Activated naive CD8-positive, alpha-beta T cell treated with anti-CD3 and anti-CD28 coated beads, Interleukin-2, amount 50 U/mL, for 24 hours (primary cell): ENCODE data around the gene C1orf146.
"Not testable (repeated sequence)": the region's sequence is repeated elsewhere in the genome, so short reads cannot be mapped to it uniquely, and the experiment has no call there.

ENCODE experiments used
- ATAC-seq: fragments of 150-1000 bp; cut with Tn5 transposase; one replicate; pipeline ENCODE4 v1.10.0; 2021
- DNase-seq: peaks from one replicate; pipeline ENCODE4 v3.0.0; 2021
- H3K27ac Mint-ChIP-seq: one replicate; pipeline ENCODE4 v1.8.0; 2021; ENCODE audit warnings: mild to moderate bottlenecking, mixed read lengths
- H3K27me3 Mint-ChIP-seq: one replicate; pipeline ENCODE4 v1.8.0; 2021; ENCODE audit warnings: mixed read lengths
- H3K36me3 Mint-ChIP-seq: one replicate; pipeline ENCODE4 v1.8.0; 2021; ENCODE audit warnings: low read depth, mixed read lengths
- H3K4me1 Mint-ChIP-seq: one replicate; pipeline ENCODE4 v1.8.0; 2021; ENCODE audit warnings: mixed read lengths
- H3K4me3 Mint-ChIP-seq: one replicate; pipeline ENCODE4 v1.8.0; 2021; ENCODE audit warnings: mild to moderate bottlenecking, moderate library complexity, mixed read lengths
- H3K9me3 Mint-ChIP-seq: one replicate; pipeline ENCODE4 v1.8.0; 2021; ENCODE audit warnings: mixed read lengths

Gene C1orf146

DNA sequence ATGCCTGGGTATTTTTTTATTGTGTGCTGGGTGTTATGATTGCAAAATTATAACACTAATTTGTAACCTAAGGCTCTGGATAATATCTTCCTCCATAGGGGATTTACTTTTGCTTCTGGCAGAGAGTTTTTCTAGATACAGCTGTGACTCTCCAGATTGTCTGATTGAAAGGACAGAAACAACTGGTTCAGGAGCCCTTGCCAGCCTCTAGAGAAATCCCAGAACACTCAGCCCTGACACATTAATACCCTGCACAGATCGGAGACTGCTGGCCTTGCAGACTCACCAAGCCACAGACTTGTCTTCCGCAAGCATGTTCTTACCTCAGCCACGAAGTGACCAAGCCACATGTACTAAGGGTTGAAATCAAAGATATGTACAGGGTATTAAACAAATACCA lies 10.7 kb downstream of the C1orf146 start:
- Mint-ChIP-seq H3K9me3 (no peaks in the 10 kb centered on the region), H3K4me1 (no peaks in the 10 kb centered on the region), H3K4me3 (no peak overlapping the region), H3K27me3 (peaks cover 2% of the 10 kb centered on the region), H3K27ac (no peak overlapping the region), H3K36me3 (no peaks in the 10 kb centered on the region)
- ATAC-seq (no peak), DNase-seq (no peak)

DNA sequence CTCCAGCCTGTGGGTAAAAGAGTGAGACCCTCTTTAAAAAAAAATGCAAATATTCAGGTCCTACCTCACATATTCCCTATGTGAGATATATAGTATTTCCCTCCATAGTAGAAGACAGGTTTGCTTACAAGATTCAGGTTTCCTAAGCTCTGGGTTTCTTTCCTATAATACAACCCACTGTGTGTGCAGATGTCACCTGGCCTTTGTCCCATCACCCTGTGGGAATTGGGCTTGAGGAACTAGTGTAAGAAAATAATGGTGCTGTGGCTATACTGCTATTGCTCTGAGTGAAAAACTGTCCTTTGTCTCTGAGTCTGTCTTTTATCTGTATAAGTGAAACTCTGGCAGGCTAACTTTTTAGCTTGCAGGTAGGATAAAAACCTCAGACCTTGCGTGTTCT lies 13.0 kb downstream of the C1orf146 start:
- Mint-ChIP-seq H3K4me3 (no peak overlapping the region), H3K4me1 (no peaks in the 10 kb centered on the region), H3K27me3 (peaks cover 5% of the 10 kb centered on the region), H3K36me3 (no peaks in the 10 kb centered on the region), H3K27ac (no peak overlapping the region), H3K9me3 (no peaks in the 10 kb centered on the region)
- ATAC-seq (no peak), DNase-seq (no peak)

DNA sequence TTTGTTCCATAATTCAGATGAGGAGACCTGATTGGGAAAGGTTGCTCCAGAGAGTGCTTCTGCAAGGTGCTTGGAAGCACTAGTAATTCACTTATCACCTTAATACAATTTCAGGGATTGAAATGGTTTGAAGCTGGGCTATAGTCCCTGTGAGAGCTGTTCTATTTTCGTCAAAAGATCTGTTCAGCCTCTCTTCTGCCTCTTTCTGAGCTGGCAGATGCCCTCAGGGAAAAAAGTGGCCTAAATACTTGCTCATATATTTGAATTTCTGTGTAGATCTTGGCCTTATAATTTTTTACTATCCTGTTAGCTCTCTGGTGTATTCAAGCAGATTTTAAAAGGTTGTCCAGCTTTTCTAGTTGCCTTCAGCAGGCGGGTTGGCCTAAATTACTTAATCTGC lies 22.3 kb downstream of the C1orf146 start:
- H3K4me1 Mint-ChIP-seq: no peaks in the 10 kb centered on the region
- no peaks in the 10 kb centered on the region for H3K36me3 Mint-ChIP-seq
- no peak overlapping the region for H3K27ac Mint-ChIP-seq
- no peak for ATAC-seq
- no peak overlapping the region for H3K4me3 Mint-ChIP-seq
- DNase-seq: no peak
- H3K9me3 Mint-ChIP-seq: no peaks in the 10 kb centered on the region
- H3K27me3 Mint-ChIP-seq: peaks cover 7% of the 10 kb centered on the region

DNA sequence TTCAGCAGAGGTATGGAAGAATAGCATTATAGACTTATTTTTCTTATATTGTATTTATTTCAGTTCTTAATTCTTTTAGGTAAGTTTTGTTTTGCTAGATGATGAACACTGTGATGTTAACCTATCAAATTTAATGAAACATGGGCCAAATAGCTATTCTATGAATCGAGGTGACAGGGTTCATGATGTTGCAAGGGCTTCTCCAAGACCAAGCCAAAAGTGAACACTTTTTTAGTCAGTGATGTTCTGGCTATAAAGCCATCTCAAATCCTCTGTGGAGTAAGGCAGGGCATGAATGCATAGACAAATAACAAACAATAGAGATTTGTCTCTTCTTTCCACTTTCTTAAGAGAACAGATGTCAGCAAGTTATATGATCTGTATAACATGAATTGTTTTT lies 26.7 kb downstream of the C1orf146 start:
- Mint-ChIP-seq H3K27ac (no peak overlapping the region), H3K4me3 (no peak overlapping the region), H3K4me1 (no peaks in the 10 kb centered on the region), H3K27me3 (no peaks in the 10 kb centered on the region), H3K9me3 (no peaks in the 10 kb centered on the region), H3K36me3 (peaks cover 8% of the 10 kb centered on the region)
- no peak for DNase-seq
- no peak for ATAC-seq

DNA sequence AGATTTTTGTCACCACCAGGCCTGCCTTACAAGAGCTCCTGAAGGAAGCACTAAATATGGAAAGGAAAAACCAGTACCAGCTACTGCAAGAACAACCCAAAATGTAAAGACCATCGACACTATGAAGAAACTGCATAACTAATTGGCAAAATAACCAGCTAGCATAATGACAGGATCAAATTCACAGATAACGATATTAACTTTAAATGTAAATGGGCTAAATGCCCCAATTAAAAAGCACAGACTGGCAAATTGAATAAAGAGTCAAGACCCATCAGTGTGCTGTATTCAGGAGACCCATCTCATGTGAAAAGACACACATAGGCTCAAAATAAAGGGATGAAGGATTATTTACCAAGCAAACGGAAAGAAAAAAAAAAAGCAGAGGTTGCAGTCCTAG lies 37.0 kb downstream of the C1orf146 start:
- peaks cover 16% of the 10 kb centered on the region for H3K9me3 Mint-ChIP-seq
- H3K27ac Mint-ChIP-seq, H3K4me3 Mint-ChIP-seq, H3K4me1 Mint-ChIP-seq, ATAC-seq, DNase-seq, H3K27me3 Mint-ChIP-seq: not testable (repeated sequence)
- peaks cover 75% of the 10 kb centered on the region for H3K36me3 Mint-ChIP-seq

DNA sequence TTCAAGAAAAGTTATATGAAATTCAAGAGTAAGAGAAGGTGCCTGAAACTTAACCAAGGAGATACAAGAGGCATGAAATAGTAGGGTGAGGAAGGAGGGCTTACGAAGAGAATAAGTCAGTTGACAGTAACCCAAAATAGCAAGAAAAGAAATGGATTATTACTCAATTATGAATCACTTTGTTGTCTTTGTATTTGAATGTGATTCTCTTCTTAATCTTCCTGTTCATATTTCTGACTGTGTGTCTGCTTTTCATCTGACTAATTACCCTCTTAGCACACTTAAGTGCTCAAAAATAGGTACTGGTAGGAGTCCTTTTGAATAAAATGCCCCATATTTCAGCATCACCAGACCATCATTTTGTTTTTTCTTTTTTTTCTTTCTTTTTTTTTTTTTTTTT lies 41.6 kb downstream of the C1orf146 start:
- Mint-ChIP-seq H3K36me3 (peaks cover 86% of the 10 kb centered on the region), H3K4me3 (no peak overlapping the region), H3K27me3 (no peaks in the 10 kb centered on the region), H3K4me1 (no peaks in the 10 kb centered on the region), H3K9me3 (peaks cover 10% of the 10 kb centered on the region), H3K27ac (no peak overlapping the region)
- ATAC-seq: no peak
- DNase-seq: no peak

DNA sequence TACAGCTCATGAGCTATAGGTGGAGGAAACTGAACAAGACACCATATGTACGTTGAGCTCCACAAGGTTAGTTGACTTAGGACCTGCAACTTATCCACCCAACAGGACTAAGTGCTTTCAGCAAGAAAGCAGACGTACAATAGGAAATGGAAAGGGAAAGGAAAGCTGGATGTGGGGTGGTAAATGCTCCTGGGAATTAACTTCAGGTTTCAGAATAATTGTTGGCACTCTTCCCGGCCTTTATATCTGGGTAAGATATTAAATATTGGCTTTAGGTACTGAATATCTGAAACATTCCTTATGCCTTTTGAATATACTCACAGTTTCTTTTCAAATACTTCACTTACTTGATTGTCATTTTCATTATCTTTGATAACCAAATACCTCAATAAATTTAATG lies 44.8 kb downstream of the C1orf146 start:
- ATAC-seq (no peak), DNase-seq (no peak)
- Mint-ChIP-seq H3K36me3 (peaks cover 69% of the 10 kb centered on the region), H3K4me1 (no peaks in the 10 kb centered on the region), H3K9me3 (no peaks in the 10 kb centered on the region), H3K27me3 (no peaks in the 10 kb centered on the region), H3K27ac (no peak overlapping the region), H3K4me3 (no peak overlapping the region)

DNA sequence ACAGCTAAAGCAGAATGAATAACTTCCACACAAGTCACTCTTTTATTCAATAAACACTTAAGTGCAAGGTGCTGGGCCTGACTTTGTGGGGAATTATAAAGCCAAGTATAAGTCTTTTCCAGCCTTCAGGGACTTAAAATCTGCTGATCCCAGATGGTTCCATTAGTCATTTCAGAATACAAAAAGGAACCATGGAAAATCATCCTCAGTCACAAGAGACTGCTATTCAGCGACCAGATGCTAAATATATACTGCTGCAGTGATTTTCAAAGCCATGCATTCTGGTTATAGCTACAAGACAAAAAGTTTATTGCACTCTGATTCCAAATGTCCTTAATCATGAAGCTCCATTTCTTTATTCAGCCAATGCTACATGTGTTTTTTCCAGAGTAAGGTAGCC lies 55.3 kb downstream of the C1orf146 start:
- Mint-ChIP-seq H3K4me3 (no peak overlapping the region), H3K27ac (no peak overlapping the region), H3K36me3 (peaks cover 37% of the 10 kb centered on the region), H3K27me3 (no peaks in the 10 kb centered on the region), H3K4me1 (no peaks in the 10 kb centered on the region), H3K9me3 (no peaks in the 10 kb centered on the region)
- ATAC-seq: no peak
- no peak for DNase-seq

DNA sequence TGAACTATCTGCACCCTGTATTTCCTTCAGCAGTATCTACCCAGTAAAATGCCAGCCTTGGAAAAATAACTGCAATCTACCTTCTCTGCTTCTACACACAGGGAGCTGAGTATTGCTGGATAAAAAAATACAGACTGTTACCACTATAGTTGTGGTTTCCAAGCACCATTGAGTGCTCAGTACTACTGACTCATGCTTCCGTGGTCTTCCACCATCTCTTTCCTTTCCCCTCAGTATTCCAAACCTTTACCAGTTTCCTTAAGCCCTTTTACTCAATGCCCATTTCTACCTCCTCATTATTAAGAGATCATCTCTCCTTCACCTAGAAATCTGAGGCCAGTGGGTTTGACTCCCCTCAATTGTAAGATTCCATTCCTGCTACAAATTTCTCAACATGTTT lies 57.2 kb downstream of the C1orf146 start:
- no peak for ATAC-seq
- peaks cover 44% of the 10 kb centered on the region for H3K36me3 Mint-ChIP-seq
- no peak for DNase-seq
- H3K4me1 Mint-ChIP-seq: no peaks in the 10 kb centered on the region
- H3K27me3 Mint-ChIP-seq: no peaks in the 10 kb centered on the region
- no peaks in the 10 kb centered on the region for H3K9me3 Mint-ChIP-seq
- no peak overlapping the region for H3K27ac Mint-ChIP-seq
- H3K4me3 Mint-ChIP-seq: no peak overlapping the region

DNA sequence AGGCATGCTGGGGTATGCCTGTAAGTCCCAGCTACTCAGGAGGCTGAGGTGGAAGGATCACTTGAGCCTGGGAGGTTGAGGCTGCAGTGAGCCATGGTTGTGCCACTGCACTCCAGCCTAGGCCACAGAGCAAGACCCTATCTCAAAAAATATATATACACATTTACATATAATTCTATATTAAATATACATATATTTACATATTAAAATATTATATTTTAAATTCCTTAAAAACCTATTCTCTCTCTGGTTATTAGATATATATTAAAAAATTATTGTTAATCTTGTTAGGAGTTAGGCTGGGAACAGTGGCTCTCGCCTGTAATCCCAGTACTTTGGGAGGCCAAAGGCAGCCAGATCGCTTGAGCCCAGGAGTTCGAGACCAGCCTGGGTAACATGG lies 58.4 kb downstream of the C1orf146 start:
- H3K36me3 Mint-ChIP-seq: peaks cover 53% of the 10 kb centered on the region
- no peak overlapping the region for H3K4me3 Mint-ChIP-seq
- no peaks in the 10 kb centered on the region for H3K27me3 Mint-ChIP-seq
- no peak overlapping the region for H3K27ac Mint-ChIP-seq
- DNase-seq (no peak), ATAC-seq (no peak)
- H3K4me1 Mint-ChIP-seq: peaks cover 4% of the 10 kb centered on the region
- H3K9me3 Mint-ChIP-seq: no peaks in the 10 kb centered on the region

DNA sequence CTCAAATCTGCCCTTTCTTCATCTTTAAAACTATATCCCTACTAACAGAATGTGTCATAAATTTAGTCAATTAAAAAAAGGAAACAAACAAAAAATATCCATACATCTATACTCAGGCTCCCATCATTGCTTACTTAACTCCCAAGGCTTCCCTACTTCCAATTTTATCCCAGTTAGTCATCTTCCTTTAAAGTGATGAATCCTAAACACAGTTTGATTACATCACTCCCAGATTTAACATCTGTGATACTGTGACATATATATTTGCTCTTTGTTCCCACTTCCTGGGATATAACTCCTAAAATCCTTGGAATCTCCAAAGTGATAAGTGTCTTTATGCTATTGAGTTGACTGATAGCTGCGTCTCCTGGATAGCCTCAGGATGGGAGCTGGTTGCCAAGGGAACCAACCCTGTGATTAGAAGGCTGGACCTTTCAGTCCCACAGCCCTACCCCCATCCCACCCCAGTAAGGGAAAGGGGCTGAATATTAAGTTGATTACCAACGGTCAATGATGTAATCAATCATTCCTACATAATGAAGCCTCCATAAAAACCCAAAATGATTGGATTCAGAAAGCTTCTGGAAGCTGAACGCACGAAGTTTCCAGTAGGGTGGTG lies 59.5 kb downstream of the C1orf146 start:
- no peak for DNase-seq
- H3K9me3 Mint-ChIP-seq: no peaks in the 10 kb centered on the region
- ATAC-seq: no peak
- no peak overlapping the region for H3K27ac Mint-ChIP-seq
- no peaks in the 10 kb centered on the region for H3K27me3 Mint-ChIP-seq
- peaks cover 61% of the 10 kb centered on the region for H3K36me3 Mint-ChIP-seq
- peaks cover 4% of the 10 kb centered on the region for H3K4me1 Mint-ChIP-seq
- H3K4me3 Mint-ChIP-seq: no peak overlapping the region

DNA sequence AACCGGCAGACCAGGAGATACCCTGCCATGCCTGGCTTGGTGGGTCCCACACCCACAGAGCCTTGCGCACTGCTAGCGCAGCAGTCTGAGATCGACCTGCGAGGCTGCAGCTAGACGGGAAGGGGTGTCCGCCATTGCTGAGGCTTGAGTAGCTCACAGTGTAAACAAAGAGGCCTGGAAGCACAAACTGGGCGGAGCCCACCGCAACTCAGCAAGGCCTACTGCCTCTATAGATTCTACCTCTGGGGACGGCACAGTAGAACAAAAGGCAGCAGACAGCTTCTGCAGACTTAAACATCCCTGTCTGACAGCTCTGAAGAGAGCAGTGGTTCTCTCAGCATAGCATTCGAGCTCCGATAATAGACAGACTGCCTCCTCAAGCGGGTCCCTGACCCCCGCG lies 62.1 kb downstream of the C1orf146 start:
- H3K9me3 Mint-ChIP-seq, H3K27ac Mint-ChIP-seq, H3K4me1 Mint-ChIP-seq, H3K4me3 Mint-ChIP-seq, ATAC-seq, DNase-seq, H3K27me3 Mint-ChIP-seq: not testable (repeated sequence)
- peaks cover 73% of the 10 kb centered on the region for H3K36me3 Mint-ChIP-seq

DNA sequence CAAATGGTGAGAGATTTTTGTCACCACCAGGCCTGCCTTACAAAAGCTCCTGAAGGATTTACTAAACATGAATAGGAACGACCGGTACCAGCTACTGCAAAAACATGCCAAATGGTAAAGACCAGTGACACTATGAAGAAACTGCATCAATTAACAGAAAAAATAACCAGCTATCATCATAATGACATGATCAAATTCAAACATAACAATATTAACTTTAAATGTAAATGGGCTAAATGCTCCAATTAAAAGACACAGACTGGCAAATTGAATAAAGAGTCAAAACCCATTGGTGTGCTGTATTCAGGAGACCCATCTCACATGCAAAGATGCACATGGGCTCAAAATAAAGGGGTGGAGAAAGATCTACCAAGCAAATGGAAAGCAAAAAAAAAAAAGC lies 63.7 kb downstream of the C1orf146 start:
- H3K9me3 Mint-ChIP-seq, H3K27me3 Mint-ChIP-seq, H3K4me1 Mint-ChIP-seq, H3K27ac Mint-ChIP-seq, DNase-seq, H3K4me3 Mint-ChIP-seq, ATAC-seq: not testable (repeated sequence)
- H3K36me3 Mint-ChIP-seq: peaks cover 78% of the 10 kb centered on the region

DNA sequence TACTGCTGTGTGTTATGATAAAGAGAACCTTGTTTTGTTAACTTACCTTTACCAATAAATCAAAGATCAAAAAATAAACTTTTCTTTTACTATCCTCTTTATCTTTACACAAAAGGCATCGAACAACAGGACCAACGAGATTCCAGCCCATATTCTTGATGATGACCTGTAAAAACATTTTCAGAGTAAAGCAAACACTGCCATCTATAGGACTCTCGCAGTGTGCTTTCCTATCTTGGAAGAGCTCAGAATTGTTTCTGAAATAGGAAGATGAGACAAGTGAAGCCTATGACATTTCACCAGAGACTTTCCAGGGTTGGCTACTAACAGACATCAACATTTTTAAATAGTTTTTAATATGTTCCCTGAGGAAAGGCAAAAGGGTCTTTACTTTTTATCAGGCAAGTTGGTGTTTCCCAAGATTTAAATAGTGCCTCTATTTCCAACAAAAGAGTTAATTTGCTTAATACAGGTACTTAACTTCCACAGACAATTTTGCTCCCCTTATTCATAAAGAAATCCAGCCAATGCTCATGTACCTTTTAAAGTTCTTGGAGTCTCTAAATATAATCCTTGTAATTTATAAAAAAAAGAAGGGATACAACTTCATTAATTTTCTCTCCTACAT lies 73.8 kb downstream of the C1orf146 start:
- Mint-ChIP-seq H3K36me3 (peaks cover 44% of the 10 kb centered on the region), H3K4me3 (no peak overlapping the region), H3K9me3 (no peaks in the 10 kb centered on the region), H3K27ac (no peak overlapping the region), H3K4me1 (peaks cover 9% of the 10 kb centered on the region), H3K27me3 (no peaks in the 10 kb centered on the region)
- no peak for ATAC-seq
- no peak for DNase-seq
